ENCODE measurements around the gene TMEM221.
A peak's percentile ranks its signal among the peaks of the same experiment; 100 is the strongest.

TMEM221 gene

GRCh38 chr19:17441241-17442021, 7.0 kb downstream of the TMEM221 start:
- DNase-seq (ENCODE audit: low spot score) = peak; percentile 63

DNA sequence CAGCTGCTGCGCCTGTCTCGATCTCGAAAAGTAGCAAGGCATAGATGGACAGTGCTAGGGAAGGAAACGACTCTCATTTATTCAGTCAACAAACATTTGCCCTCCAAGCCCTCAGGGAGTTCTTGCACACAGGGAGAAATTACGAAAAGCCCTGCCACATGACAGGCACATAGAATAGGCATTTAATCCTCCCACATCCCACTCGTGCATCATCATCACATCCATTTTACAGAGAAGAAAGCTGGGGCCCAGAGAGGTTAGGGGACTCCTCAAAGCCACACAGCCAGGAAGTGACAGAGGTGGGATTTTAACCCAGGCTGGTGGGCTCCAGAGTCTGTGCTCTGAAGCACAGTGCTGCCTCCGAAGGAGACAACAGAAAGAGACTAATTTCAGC, 11.6 kb downstream of the TMEM221 start:
- no peak for DNase-seq (ENCODE audit: low spot score)

DNA sequence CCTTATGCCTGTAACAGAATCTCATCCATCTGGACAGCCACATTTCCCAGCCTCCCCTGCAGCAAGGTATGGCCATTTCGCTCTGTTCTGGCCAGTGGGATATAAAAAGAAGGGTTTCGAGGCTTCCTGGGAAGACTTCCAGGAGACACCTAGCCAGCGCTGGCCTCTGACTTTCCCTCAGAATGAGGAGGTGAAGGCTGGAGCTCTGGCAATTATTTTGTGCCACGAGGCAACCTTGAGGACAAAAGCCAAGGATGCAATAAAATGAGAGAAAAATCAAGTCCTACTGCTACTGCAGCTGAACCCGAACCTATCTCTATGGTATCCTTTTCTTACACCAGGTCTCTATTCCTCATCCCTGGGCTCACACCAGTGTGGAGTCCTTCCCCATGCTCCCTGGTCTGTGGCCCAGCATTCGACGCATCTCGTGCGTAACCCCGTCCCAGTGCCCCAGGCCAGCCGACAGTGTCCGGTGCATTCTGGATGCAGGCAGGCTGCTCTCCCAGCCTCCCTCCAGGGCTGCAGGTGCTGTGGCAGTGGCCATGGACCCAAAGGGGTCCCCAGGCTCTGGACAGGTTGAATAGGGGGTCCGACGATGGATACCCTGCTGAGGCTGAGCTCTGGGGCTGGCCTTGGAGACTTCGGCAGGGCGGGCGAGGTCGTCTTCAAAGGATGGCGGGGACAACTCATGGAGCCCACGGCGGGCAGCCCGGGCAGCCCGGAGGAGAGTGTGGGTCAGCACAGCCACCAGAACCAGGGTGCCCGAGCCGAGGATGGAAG, 12.2 kb downstream of the TMEM221 start:
- DNase-seq (ENCODE audit: low spot score) = no peak

DNA sequence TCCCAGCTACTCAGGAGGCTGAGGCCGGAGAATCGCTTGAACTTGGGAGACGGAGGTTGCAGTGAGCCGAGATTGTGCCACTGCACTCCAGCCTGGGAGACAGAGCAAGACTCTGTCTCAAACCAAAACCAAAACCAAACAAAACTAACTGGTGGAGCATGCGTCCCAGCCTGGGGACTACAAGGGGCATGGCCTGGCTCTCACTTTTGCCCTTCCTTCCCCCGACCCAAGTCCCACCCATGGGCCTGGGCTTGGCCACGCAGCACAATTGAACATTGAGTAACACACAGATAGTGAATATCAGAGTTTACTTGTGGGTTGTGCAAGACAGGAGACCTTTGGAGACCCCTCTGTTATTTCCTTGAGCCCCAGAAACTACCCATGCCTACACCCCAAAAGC, 13.2 kb downstream of the TMEM221 start:
- no peak for DNase-seq (ENCODE audit: low spot score)

GRCh38 chr19:17431417-17431816, 17.1 kb downstream of the TMEM221 start:
- DNase-seq (ENCODE audit: low spot score) = no peak

DNA sequence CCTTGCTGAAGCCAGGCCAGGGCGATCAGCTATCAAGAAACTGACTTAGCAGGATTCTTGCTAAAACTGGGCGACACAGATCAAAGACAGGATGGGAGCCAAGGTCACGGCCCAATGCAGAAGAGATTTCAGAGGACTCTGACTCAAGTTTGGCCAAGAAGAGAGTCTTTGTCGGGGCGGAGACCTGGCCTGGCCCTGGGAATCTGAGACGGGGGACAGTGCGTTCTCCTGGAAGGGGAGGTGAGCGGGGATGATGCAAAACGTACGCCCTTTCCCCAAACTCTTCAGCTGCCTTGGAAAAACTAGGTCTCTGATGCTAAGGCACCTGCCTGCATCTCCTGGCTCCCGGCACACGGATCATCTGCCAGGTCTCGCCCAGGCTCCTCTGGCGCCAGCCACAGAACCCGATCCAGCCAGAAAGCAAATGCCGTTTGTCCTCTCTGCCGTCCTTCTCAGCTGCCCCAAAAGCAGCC, 18.8 kb downstream of the TMEM221 start:
- no peak for DNase-seq (ENCODE audit: low spot score)

GRCh38 chr19:17424743-17425365, 23.6 kb downstream of the TMEM221 start:
- DNase-seq (ENCODE audit: low spot score) = peak; percentile 91

- no peak for DNase-seq (ENCODE audit: low spot score)
These were observed 24.8 kb downstream of the TMEM221 start for GRCh38 chr19:17423429-17424208.

GRCh38 chr19:17421942-17422341, 26.5 kb downstream of the TMEM221 start:
- DNase-seq (ENCODE audit: low spot score) = no peak

- DNase-seq (ENCODE audit: low spot score) = peak; percentile 63
These were observed 28.0 kb downstream of the TMEM221 start for GRCh38 chr19:17420475-17420924.

DNA sequence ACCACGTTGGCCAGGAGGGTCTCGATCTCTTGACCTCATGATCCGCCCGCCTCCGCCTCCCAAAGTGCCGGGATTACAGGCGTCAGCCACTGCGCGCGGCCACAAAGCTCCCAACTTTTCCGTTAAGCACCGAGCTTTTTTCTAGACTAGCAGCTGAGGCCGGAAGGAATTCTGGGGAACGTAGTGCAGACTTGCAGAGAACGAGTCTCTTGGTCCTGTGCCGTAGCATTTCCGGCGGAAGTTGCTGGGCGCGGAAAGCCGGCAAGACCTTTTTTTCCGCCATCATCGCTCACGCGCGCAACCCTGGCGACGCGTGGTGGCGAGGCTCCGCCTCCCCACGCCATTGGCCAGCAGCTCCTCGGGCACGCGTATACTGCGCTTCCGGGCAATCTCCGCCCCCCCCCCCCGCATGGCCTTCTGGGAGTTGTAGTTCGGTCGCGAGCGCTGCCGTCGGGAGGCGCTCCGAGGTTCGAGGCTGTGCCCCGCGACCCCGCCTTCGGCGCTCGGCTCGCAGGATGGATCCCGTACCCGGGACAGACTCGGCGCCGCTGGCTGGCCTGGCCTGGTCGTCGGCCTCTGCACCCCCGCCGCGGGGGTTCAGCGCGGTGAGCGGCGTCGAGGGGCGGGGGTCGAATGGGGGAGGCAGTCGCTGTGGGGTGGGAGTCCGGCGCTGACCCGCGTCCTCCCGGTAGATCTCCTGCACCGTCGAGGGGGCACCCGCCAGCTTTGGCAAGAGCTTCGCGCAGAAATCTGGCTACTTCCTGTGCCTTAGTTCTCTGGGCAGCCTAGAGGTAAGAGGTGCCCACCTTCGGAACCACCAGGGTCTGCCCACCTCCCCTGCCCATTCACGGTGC, 28.6 kb downstream of the TMEM221 start, which contains the start of gene MVB12A:
Gene MVB12A (plus strand): TSS at position 427 of the 854 bp plus-strand sequence. CDS start 89 bp downstream, at position 516.
- peak; percentile 95 for DNase-seq (ENCODE audit: low spot score)

GRCh38 chr19:17419154-17419620, 29.3 kb downstream of the TMEM221 start:
- no peak for DNase-seq (ENCODE audit: low spot score)

DNA sequence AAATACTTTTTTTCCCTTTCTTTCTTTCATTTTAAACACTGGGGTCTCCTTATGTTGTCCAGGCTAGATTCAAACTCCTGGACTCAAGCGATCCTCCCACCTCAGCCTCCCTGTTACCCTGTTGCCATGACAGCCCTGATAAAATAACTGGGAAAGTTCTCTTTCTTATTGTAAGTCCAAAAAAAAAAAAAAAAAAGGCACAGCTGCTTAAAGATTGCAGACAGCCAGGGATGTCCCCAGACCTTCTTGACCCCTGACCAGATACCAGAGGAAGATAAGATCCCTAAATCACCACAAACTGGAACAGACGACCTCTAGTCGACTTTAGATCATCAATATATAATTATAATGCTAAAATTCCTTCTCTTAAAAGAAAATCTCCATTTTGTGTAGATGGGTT, 29.8 kb downstream of the TMEM221 start:
- no peak for DNase-seq (ENCODE audit: low spot score)

GRCh38 chr19:17415121-17415520, 33.3 kb downstream of the TMEM221 start:
- no peak for DNase-seq (ENCODE audit: low spot score)

- no peak for DNase-seq (ENCODE audit: low spot score)
These were observed 34.4 kb downstream of the TMEM221 start for GRCh38 chr19:17414097-17414496.

DNA sequence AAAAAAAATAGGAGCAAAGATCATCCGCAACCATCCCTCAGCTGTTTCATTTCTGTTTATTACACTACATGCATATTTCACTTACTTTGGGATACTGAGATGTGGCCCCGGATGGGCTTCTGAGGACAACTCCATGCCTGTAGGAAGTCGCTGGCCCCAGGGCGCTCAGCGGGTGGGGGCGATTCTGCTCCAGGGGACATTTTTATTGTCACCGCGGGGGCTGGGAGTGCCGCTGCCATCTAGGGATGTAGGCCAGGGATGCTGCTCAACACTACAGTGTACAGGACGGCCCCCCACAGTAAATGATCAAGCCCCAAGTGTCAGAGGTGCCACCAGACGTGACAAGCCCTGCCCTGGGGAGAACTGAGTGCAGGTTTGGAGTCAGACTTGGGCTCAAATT, 36.7 kb downstream of the TMEM221 start:
- no peak for DNase-seq (ENCODE audit: low spot score)

GRCh38 chr19:17409990-17410389, 38.5 kb downstream of the TMEM221 start:
- no peak for DNase-seq (ENCODE audit: low spot score)

- DNase-seq (ENCODE audit: low spot score) = no peak
These were observed 41.6 kb downstream of the TMEM221 start for GRCh38 chr19:17406887-17407196.

- no peak for DNase-seq (ENCODE audit: low spot score)
These were observed 42.2 kb downstream of the TMEM221 start for GRCh38 chr19:17406046-17406886.

Data from iPS-NIHi11 (cell line).